ENCODE measurements around the gene PPP1R36.
"Not testable (repeated sequence)": the region's sequence is repeated elsewhere in the genome, so short reads cannot be mapped to it uniquely, and the experiment has no call there.

The PPP1R36 gene

DNA sequence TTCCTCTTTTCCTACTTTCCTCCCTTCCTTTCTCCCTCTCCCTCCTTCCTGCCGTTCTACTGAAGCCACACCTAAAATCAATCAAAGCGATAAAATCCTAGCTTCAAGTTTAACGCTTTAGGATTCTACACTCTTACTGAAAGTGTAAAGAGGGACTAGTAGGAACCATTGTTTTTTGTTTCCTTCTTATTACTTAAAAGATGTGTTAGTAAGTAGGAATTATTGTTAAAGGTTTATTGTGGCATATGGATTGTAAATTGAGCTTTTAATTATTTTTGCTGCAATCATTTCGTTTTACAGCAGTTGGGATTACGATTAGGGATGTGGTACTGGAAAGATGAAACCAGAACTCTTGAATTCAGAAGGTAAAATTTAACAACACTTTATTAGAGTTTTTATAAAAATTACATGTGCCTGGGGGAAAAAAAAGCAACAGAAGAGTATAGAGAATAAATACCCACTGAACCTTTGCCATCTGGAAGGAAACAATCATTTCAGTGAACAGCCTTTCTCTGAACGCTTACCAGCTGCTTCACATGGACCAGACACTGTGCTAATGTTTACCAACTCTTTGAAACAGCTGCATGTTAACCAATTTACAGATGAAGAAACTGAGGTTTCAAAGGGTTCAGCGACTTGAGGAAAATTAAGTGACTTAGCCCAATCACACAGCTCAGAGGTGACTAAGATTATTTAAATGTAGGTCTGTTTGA lies 1.0 kb downstream of the PPP1R36 start:
- Histone ChIP-seq H3K9me3 (ENCODE audit: insufficient read depth, low read depth, low read length) (no peaks in the 10 kb centered on the region), H3K27me3 (ENCODE audit: insufficient read depth, low read length) (peaks cover 35% of the 10 kb centered on the region), H3K9ac (ENCODE audit: low read depth, low read length) (peak overlapping the region; percentile 43; the same call in 1 of the 2 replicates), H3K27ac (ENCODE audit: low read length) (no peak overlapping the region), H3K4me1 (ENCODE audit: insufficient read depth, low read length) (peaks cover 10% of the 10 kb centered on the region; the same call in 1 of the 2 replicates), H3K36me3 (ENCODE audit: insufficient read depth, low read depth, low read length) (no peaks in the 10 kb centered on the region), H3K4me3 (ENCODE audit: low read length) (peak overlapping the region; percentile 70)

DNA sequence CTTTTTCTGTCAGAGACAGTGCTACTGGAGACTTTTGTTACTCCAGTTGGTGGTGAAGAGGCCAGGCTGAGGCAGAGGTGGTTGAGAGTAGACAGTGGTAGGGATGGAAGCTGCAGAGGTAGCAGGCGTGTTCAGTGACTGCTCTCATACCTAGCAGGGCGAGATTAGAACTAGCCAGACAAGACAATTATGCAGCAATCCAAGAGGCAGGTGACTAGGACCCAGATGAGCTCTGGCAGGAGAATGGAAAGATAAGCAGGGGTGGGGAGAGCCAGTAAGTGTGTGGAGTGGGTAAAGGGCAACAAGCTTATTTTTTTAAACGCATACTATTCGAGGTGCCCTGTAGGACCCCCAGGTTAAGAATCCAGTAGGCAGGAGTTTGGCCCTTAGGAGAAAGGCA lies 4.8 kb downstream of the PPP1R36 start:
- no peaks in the 10 kb centered on the region for H3K9me3 ChIP-seq (ENCODE audit: insufficient read depth, low read depth, low read length)
- peaks cover 5% of the 10 kb centered on the region; the same call in 1 of the 2 replicates for H3K4me1 ChIP-seq (ENCODE audit: insufficient read depth, low read length)

DNA sequence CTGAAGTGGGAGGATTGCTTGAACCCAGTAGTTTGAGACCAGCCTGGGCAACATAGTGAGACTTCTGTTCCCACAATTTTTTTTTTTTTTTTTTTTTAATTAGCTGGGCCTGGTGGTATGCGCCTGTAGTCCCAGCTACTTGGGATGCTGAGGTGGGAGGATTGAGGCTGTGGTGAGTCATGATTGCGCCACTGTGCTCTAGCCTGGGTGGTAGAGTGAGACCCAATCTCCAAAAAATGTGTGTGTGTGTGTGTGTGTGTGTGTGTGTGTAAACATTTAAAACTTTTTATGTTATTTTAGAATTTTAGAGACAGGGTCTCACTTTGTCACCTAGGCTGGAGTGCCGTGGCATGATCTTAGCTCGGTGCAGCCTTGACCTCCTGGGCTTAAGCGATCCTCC lies 6.8 kb downstream of the PPP1R36 start:
- H3K9me3 ChIP-seq (ENCODE audit: insufficient read depth, low read depth, low read length): no peaks in the 10 kb centered on the region
- H3K9ac ChIP-seq (ENCODE audit: low read depth, low read length): no peak overlapping the region
- H3K4me1 ChIP-seq (ENCODE audit: insufficient read depth, low read length): no peaks in the 10 kb centered on the region
- H3K27me3 ChIP-seq (ENCODE audit: insufficient read depth, low read length): peaks cover 3% of the 10 kb centered on the region
- no peak overlapping the region for H3K27ac ChIP-seq (ENCODE audit: low read length)
- H3K36me3 ChIP-seq (ENCODE audit: insufficient read depth, low read depth, low read length): no peaks in the 10 kb centered on the region
- no peak overlapping the region for H3K4me3 ChIP-seq (ENCODE audit: low read length)

More for the DNA sequence above, 4.8 kb downstream of the PPP1R36 start:
- Histone ChIP-seq H3K4me3 (ENCODE audit: low read length) (no peak overlapping the region), H3K27ac (ENCODE audit: low read length) (no peak overlapping the region), H3K36me3 (ENCODE audit: insufficient read depth, low read depth, low read length) (no peaks in the 10 kb centered on the region), H3K9ac (ENCODE audit: low read depth, low read length) (no peak overlapping the region), H3K27me3 (ENCODE audit: insufficient read depth, low read length) (peaks cover 23% of the 10 kb centered on the region)

DNA sequence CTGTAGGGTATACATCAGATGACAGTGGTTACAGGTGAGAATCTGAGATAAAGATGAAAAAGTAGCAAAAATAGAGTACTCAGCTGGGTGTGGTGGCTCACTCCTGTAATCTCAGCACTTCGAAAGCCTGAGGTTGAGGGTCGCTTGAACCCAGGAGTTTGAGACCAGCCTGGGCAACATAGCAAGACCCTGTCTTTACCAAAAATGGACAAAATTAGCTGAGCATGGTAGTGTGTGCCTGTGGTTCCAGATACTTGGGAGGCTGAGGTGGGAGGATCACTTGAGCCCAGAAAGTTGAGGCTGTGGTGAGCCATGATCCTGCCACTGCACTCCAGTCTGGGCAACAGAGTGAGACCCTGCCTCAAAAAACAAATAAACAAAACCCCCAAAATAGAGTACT lies 8.5 kb downstream of the PPP1R36 start:
- not testable (repeated sequence) for H3K36me3 ChIP-seq (ENCODE audit: insufficient read depth, low read depth, low read length); H3K27ac ChIP-seq (ENCODE audit: low read length); H3K27me3 ChIP-seq (ENCODE audit: insufficient read depth, low read length); H3K9me3 ChIP-seq (ENCODE audit: insufficient read depth, low read depth, low read length); H3K9ac ChIP-seq (ENCODE audit: low read depth, low read length); H3K4me1 ChIP-seq (ENCODE audit: insufficient read depth, low read length); H3K4me3 ChIP-seq (ENCODE audit: low read length)

DNA sequence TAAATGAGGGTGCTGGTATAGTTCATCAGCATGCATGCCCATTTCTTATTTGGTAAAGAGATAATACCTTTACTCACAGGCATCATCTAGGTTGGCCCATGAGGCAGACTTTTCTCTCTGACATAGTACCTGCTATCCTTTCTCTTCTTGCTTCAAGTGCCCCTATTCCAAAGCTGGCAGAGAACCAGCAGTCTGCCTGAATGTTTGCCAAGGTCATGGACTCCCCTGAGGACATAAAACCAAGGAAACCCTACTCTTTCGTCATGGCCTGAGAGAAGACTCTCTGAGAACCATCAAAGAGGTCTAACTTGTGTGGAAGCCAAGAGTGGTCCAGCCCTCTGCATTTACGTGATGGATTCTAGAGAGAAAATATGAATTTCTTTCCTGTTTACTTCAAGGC lies 11.9 kb downstream of the PPP1R36 start:
- no peak overlapping the region for H3K27ac ChIP-seq (ENCODE audit: low read length)
- no peak overlapping the region for H3K4me3 ChIP-seq (ENCODE audit: low read length)
- no peaks in the 10 kb centered on the region for H3K4me1 ChIP-seq (ENCODE audit: insufficient read depth, low read length)
- no peak overlapping the region for H3K9ac ChIP-seq (ENCODE audit: low read depth, low read length)
- no peaks in the 10 kb centered on the region for H3K36me3 ChIP-seq (ENCODE audit: insufficient read depth, low read depth, low read length)
- no peaks in the 10 kb centered on the region for H3K9me3 ChIP-seq (ENCODE audit: insufficient read depth, low read depth, low read length)
- no peaks in the 10 kb centered on the region for H3K27me3 ChIP-seq (ENCODE audit: insufficient read depth, low read length)

DNA sequence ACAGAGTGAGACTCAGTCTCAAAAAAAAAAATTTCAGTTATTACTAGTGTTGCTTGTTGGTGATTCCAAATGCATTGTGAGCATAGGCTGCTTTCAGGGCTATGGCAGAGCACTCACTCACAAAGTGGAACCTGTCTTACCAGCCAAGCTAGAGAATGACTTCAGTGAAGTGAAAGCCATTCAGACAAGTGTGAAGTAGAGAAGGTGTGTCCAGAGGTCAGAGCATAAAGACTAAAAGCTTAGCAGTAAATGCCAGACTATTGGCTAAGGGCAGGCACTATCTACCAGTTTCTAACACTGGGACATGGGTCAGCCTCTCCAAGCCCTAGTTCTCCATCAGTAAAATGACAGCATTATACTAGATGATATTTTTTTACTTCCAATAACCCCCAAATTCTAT lies 12.7 kb downstream of the PPP1R36 start:
- Histone ChIP-seq H3K36me3 (ENCODE audit: insufficient read depth, low read depth, low read length) (no peaks in the 10 kb centered on the region), H3K27me3 (ENCODE audit: insufficient read depth, low read length) (no peaks in the 10 kb centered on the region), H3K4me1 (ENCODE audit: insufficient read depth, low read length) (no peaks in the 10 kb centered on the region), H3K9me3 (ENCODE audit: insufficient read depth, low read depth, low read length) (no peaks in the 10 kb centered on the region), H3K9ac (ENCODE audit: low read depth, low read length) (no peak overlapping the region), H3K4me3 (ENCODE audit: low read length) (no peak overlapping the region), H3K27ac (ENCODE audit: low read length) (no peak overlapping the region)

DNA sequence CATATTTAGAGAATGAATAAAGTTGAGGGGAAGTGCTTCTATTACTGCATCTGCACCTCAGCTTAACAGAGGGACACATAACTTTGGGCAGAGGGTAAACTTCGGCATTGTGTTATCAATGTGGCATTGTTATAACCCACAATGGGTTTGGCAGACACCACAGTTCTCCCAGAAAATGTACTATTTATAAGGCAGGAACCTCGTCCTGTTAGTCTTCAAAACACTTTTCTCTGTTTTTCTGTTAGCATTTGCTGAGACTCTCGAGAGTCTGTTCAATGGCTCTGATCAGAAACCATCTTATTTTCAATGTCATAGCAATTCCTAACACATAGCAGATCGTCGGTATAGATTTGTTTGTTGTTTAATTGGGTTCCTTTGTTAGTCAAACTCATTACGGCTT lies 13.9 kb downstream of the PPP1R36 start:
- Histone ChIP-seq H3K4me1 (ENCODE audit: insufficient read depth, low read length) (no peaks in the 10 kb centered on the region), H3K36me3 (ENCODE audit: insufficient read depth, low read depth, low read length) (no peaks in the 10 kb centered on the region), H3K4me3 (ENCODE audit: low read length) (no peak overlapping the region), H3K27ac (ENCODE audit: low read length) (no peak overlapping the region), H3K27me3 (ENCODE audit: insufficient read depth, low read length) (no peaks in the 10 kb centered on the region), H3K9me3 (ENCODE audit: insufficient read depth, low read depth, low read length) (no peaks in the 10 kb centered on the region), H3K9ac (ENCODE audit: low read depth, low read length) (no peak overlapping the region)

DNA sequence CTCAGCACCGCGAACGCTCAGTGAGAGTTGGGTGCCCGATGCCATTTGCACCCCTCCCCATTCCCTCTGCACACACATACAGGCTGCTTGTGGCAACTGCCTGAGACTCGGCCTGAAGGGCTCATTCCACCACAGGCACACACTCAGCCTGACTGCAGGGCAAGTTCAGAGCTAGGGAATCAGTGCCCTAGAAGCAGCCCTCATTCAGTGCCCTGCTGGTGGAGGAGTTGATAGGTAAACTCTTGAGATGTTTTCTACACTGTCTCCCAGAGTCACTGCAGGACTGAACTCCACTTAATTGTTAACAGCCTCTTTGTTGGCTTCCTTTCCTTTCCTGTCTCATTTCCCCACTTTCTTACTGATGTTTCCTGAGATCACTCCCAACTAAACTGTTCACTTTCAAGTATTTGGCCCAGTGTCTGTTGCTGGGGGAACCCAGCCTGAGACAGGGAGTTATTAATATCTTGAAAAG lies 16.9 kb downstream of the PPP1R36 start:
- no peak overlapping the region for H3K4me3 ChIP-seq (ENCODE audit: low read length)
- no peak overlapping the region for H3K9ac ChIP-seq (ENCODE audit: low read depth, low read length)
- no peaks in the 10 kb centered on the region for H3K4me1 ChIP-seq (ENCODE audit: insufficient read depth, low read length)
- H3K36me3 ChIP-seq (ENCODE audit: insufficient read depth, low read depth, low read length): no peaks in the 10 kb centered on the region
- no peaks in the 10 kb centered on the region for H3K9me3 ChIP-seq (ENCODE audit: insufficient read depth, low read depth, low read length)
- no peak overlapping the region for H3K27ac ChIP-seq (ENCODE audit: low read length)
- no peaks in the 10 kb centered on the region for H3K27me3 ChIP-seq (ENCODE audit: insufficient read depth, low read length)

DNA sequence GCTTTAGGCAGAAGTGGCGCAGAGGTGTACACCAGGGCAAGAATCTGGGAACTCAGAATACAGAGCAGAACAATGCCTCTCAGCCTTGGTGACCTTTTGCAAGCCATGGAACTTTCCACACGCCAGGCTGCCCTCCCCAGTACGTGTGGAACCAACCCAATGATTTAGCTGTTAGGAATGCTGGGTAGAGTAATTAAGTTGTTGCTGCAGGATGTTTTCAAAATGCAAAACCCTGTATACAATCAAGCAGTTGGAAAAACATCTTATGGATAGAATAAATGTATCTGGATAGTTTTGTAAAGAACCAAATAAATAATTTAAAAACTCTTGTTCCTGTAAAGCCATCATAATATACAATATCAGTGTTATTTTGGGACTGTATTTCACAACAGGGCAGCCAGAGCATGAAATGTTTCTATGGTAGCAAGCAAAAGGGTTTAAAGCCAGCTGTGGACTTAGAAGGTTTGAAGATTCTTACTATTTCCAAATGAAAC lies 19.4 kb downstream of the PPP1R36 start:
- no peak overlapping the region for H3K27ac ChIP-seq (ENCODE audit: low read length)
- peaks cover 11% of the 10 kb centered on the region; the same call in 1 of the 2 replicates for H3K4me1 ChIP-seq (ENCODE audit: insufficient read depth, low read length)
- no peaks in the 10 kb centered on the region for H3K36me3 ChIP-seq (ENCODE audit: insufficient read depth, low read depth, low read length)
- no peak overlapping the region for H3K9ac ChIP-seq (ENCODE audit: low read depth, low read length)
- no peaks in the 10 kb centered on the region for H3K9me3 ChIP-seq (ENCODE audit: insufficient read depth, low read depth, low read length)
- no peaks in the 10 kb centered on the region for H3K27me3 ChIP-seq (ENCODE audit: insufficient read depth, low read length)
- no peak overlapping the region for H3K4me3 ChIP-seq (ENCODE audit: low read length)

DNA sequence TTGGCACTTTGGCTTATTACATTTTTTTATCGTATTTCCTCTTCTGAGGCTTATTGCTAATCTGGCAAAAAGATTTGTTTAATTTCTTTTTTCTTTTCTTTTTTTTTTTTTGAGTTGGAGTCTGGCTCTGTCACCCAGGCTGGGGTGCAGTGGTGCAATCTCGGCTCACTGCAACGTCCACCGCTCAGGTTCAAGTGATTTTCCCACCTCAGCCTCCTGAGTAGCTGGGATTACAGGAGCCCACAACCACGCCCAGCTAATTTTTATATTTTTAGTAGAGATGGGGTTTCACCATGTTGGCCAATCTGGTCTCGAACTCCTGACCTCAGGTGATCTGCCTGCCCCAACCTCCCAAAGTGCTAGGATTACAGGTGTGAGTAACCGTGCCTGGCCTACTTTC lies 19.9 kb downstream of the PPP1R36 start:
- H3K27ac ChIP-seq (ENCODE audit: low read length); H3K4me3 ChIP-seq (ENCODE audit: low read length); H3K36me3 ChIP-seq (ENCODE audit: insufficient read depth, low read depth, low read length); H3K27me3 ChIP-seq (ENCODE audit: insufficient read depth, low read length); H3K9me3 ChIP-seq (ENCODE audit: insufficient read depth, low read depth, low read length); H3K9ac ChIP-seq (ENCODE audit: low read depth, low read length): not testable (repeated sequence)
- peaks cover 11% of the 10 kb centered on the region; the same call in 1 of the 2 replicates for H3K4me1 ChIP-seq (ENCODE audit: insufficient read depth, low read length)

DNA sequence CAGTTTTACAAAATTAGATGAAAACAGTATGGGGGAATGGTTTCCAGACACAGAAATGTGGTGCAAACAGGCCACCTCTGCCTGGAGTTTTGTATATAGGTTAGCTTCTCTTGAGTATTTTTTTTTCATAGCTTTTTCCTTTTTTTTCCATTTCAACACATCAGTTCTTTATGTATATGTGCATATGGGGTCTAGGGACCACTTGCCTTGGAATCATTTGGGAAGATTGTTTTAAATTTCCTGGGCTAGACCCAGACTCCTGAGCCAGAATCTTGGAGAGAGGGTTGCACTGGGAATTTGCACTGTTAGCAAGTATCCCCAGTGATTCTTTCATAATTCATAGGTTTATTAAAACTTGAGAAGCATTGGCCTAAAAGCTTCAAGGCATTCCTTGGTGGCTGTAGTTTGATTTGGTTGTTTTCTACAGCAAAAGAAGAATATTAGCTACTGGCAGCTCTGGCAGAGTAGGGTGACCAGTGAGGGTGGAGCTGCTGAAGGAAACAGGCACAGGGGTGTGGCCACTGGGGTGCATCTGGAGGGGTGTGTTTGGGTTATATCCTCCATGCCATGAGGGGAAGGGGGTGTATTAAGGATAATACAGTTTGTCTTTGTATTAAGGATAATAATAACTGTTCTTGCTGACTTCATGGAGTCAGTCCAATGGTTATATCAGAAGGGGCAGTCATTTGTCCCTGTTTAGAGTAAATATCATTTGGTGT lies 22.8 kb downstream of the PPP1R36 start:
- no peaks in the 10 kb centered on the region for H3K9me3 ChIP-seq (ENCODE audit: insufficient read depth, low read depth, low read length)
- no peak overlapping the region; the same call in 1 of the 2 replicates for H3K9ac ChIP-seq (ENCODE audit: low read depth, low read length)
- peak overlapping the region; percentile 21 for H3K4me3 ChIP-seq (ENCODE audit: low read length)
- peaks cover 11% of the 10 kb centered on the region; the same call in 1 of the 2 replicates for H3K4me1 ChIP-seq (ENCODE audit: insufficient read depth, low read length)
- peak overlapping the region; percentile 3 for H3K27ac ChIP-seq (ENCODE audit: low read length)
- no peaks in the 10 kb centered on the region for H3K36me3 ChIP-seq (ENCODE audit: insufficient read depth, low read depth, low read length)
- H3K27me3 ChIP-seq (ENCODE audit: insufficient read depth, low read length): no peaks in the 10 kb centered on the region

DNA sequence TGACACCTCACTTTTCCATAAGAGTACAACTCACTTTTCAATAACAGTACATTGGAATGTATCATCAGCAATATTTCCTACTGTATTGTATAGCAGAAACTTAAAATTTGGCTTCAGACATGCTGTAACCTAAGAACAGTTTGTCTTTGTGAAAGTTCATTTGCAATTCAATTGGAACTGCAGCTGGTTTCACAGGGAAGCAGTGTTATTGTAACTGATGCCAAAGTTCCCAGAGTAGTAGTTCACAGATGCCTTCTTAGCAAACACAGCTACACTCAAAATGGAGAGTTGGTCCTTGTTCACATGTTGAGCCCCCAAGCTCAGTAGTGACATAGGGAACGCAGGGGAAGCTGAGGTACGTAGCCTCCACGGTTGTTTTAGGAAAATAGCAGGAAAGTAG lies 23.3 kb downstream of the PPP1R36 start:
- peak overlapping the region; percentile 21 for H3K4me3 ChIP-seq (ENCODE audit: low read length)
- no peaks in the 10 kb centered on the region for H3K27me3 ChIP-seq (ENCODE audit: insufficient read depth, low read length)
- H3K4me1 ChIP-seq (ENCODE audit: insufficient read depth, low read length): peaks cover 11% of the 10 kb centered on the region; the same call in 1 of the 2 replicates
- no peaks in the 10 kb centered on the region for H3K36me3 ChIP-seq (ENCODE audit: insufficient read depth, low read depth, low read length)
- no peak overlapping the region; the same call in 1 of the 2 replicates for H3K9ac ChIP-seq (ENCODE audit: low read depth, low read length)
- H3K27ac ChIP-seq (ENCODE audit: low read length): peak overlapping the region; percentile 3
- H3K9me3 ChIP-seq (ENCODE audit: insufficient read depth, low read depth, low read length): no peaks in the 10 kb centered on the region

Measured in iPS-20b (cell line).